GM12872 (cell line): Measurements from ENCODE around the gene POC5.

Experiments used
- TF ChIP-seq, protein P1 (sequence below): IDR thresholded peaks from 3 replicates; pipeline ENCODE4 v1.5.1; 2011; ENCODE audit warnings: low read depth, mild to moderate bottlenecking, low read length, moderate library complexity; ENCODE audit not compliant: insufficient read depth

Gene POC5

DNA sequence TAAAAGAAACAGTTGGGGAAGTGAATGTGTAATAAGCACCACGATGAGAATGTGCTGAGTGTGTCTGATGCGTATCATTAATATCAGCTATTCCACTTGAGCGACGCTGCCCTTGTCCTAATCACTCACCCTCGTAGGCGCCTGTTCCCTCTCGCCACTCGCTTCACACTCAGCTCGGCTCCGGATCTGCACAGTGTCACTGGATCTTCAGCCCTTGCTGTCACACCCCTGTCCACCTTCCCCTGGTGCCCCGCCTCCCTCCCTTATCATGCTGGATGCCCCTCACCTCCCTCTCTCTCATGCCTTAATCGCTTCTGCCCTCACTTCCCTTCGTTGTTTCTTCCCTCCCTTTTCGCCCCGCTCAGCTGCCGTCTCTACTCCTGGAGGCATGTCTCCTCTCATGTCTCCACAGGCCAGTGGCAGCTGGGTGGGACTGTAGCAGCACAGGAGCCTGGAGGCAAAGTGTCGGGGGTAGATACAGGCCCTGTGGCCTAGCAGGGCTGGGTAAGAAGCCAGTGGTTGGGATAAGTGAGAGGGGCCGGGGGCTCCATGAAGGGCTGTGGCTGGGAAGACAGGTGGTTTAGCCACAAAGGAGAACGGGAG is 62.4 kb downstream of the POC5 start:
- TF ChIP-seq, protein P1, sequence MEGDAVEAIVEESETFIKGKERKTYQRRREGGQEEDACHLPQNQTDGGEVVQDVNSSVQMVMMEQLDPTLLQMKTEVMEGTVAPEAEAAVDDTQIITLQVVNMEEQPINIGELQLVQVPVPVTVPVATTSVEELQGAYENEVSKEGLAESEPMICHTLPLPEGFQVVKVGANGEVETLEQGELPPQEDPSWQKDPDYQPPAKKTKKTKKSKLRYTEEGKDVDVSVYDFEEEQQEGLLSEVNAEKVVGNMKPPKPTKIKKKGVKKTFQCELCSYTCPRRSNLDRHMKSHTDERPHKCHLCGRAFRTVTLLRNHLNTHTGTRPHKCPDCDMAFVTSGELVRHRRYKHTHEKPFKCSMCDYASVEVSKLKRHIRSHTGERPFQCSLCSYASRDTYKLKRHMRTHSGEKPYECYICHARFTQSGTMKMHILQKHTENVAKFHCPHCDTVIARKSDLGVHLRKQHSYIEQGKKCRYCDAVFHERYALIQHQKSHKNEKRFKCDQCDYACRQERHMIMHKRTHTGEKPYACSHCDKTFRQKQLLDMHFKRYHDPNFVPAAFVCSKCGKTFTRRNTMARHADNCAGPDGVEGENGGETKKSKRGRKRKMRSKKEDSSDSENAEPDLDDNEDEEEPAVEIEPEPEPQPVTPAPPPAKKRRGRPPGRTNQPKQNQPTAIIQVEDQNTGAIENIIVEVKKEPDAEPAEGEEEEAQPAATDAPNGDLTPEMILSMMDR = no peak

GRCh38 chr5:75653521-75653920 is 63.7 kb downstream of the POC5 start:
- TF ChIP-seq, protein P1 = no peak

DNA sequence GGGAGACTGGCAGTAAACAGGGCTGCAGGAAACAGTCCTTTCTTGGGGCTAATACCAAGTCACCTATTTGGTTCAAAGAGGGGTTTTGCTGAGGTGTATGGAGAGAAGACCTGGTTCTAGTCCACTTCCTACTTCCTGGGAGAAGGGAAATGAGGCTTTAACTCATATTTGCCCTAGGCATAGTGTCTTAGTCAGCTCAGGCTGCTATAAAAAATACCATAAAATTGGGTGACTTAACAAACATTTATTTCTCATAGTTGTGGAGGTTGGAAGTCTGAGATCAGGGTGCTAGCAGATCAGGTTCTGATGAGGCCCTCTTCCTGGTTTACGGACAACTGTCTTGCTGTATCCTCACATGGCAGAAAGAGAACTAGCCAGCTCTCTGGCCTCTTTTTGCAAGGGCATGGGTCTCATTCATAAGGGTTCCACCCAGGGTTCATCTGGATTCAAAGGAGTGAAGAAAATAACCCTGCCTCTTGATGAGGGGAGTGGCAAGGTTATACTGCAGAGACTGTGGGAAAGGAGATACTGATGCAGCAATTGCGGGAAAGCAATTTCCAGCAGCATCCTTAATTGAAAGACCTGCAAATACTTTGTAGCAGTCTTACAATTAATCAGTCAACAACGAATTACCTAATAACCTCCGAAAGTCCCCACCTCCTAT is 65.5 kb downstream of the POC5 start:
- TF ChIP-seq, protein P1 = no peak

- TF ChIP-seq, protein P1 = no peak
Measured at GRCh38 chr5:75648712-75649111, 68.5 kb downstream of the POC5 start.

DNA sequence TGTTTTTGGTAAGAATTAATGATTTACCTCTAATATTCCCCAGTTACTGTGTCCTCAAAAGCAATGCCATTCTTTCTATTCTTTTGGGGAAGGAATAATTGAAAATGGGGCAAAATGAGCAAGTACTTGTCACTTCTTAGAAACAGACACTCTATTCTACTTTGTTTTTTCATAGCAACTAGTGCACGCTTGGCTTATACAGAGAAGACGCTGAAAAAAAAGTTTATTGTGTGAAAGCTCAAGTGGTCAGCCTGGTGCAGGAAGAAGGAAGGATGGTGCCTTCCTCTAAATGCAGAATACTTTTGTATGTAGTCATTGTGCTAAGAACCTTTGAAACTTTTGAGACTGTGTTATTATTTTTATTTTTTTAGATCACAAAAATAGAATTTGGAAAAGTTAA is 76.4 kb downstream of the POC5 start:
- TF ChIP-seq, protein P1 = no peak

DNA sequence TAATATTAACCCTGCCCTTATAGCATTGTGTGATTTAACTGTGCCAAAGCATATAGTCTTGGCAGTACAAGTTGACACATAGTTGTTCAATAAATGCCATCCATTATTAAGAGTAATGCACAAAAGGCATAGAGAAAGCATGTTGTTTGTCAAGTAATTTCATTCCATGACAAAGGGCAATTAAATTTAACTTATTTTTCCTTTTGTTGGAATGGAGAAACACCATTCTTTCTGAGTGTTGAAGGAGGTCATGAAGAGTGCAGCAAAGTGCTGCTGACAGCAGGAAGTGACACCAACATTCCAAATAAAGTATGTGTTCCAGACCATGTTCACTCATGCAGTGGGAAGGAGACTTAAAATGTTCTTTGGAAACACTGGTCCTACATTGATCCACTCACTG is 76.8 kb downstream of the POC5 start:
- TF ChIP-seq, protein P1 = no peak

DNA sequence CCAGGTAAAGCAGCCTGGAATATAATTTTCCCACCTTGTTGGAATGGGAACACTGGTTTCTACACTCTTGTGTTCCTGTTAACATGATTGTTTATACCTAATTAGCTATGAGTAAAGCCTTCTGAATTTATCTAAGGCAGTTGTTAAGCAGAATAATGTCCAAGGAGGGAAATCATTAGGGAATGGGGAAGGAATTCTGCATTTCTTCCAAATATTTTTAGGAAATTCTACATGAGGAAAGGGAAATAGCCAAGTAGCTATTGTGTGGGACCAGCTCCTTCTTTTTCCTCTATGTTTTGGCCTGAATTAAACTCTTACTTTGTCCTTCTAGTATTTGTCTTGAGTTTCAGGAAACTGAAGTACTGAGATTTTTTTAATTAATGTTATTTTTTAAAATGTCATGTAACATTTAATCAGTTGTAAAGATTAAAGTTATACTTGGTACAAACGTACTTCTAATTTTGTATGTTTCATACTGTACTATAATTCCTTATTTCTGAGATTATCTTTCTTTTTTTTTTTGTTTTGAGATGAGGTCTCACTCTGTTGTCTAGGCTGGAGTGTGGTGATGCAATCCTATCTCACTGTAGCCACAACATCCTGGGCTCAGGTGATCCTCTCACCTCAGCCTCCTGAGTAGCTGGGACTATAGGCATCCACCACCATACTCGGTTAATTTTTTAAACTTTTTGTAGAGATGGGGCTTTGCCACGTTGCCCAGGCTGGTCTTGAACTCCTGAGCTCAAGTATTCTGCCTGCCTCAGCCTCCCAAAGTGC is 77.5 kb downstream of the POC5 start:
- TF ChIP-seq, protein P1 = no peak
